ENCODE measurements around the gene MASP2. TPM values are rescaled to one million over a fixed set of nuclear protein-coding genes. Genes with fewer than 3 reads are reported as not detected.

The MASP2 gene
- total RNA-seq, 1 experiment from 2014 or later = 0.25 TPM

DNA sequence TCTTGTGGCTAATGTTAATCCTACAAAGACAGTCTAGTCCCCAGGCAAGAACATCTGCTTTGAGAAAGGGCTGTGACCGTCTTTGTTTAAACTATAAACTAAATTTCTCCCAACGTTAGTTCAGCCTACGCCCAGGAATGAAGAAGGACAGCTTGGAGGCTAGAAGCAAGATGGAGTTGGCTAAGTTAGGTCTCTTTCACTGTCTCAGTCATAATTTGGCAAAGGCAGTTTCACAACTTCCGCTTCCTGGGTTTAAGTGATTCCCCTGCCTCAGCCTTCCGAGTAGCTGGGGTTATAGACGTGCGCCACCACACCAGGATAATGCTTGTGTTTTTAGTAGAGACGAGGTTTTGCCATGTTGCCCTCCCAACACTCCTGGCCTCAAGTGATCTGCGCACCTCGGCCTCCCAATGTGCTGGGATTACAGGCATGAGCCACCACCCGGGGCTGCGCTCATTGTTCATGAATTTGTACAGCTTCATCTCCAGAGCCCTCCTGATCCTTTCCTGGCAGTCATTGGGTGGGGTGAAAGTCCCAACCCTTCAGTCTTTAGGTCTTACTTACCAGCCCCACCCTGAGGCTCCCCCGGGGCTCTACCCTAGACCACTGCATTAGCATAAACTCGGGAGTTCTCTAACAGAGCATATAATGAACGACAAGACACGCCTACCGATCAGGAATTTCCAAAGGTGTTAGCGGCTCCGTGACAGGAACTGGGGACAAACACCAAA, 4.9 kb upstream of the MASP2 start:
- no peak for ATAC-seq

More for the DNA sequence above, 4.9 kb upstream of the MASP2 start:
- no peak overlapping the region for H3K4me3 ChIP-seq (replicated peaks in 1 of 2; ENCODE audit: low read depth in 1 of 2, low read length in 2 of 2)
- peaks cover 8% of the 10 kb centered on the region; the same call in 1 of the 2 replicates for H3K79me2 ChIP-seq (ENCODE audit: insufficient read depth, low read length)
- ChIA-PET RAD21 (ENCODE audit: low non-redundant PET in 1 of 2, low total read pairs in 2 of 2, uncharacterized antibody in 2 of 2, unreplicated experiment in 2 of 2) (no interaction called here), POLR2A (no interaction called here), CTCF (interaction anchor here (1.6 kb wide), 1 partner anchor 14 kb away, joined by 8 read pairs; no protein-coding TSS in a partner anchor)
- H3K4me1 ChIP-seq (ENCODE audit: control insufficient read depth in 1 of 2, insufficient read depth in 2 of 2, low read length in 2 of 2) = no peaks in the 10 kb centered on the region
- no TSS peak for BruUV-seq (replicated peaks)
- no peak overlapping the region for H3K4me2 ChIP-seq (ENCODE audit: low read length)
- no peaks in the 10 kb centered on the region for H3K9me3 ChIP-seq (ENCODE audit: control insufficient read depth in 1 of 2, insufficient read depth in 1 of 2, low read depth in 1 of 2, low read length in 2 of 2)
- H3K27me3 ChIP-seq (ENCODE audit: insufficient read depth, low read length) = no peaks in the 10 kb centered on the region
- H3K27ac ChIP-seq (ENCODE audit: low read depth, low read length) = no peak overlapping the region
- intact Hi-C loops (cut with micrococcal nuclease) = no loop called here
- DNase-seq (ENCODE audit: low read depth, low spot score) = no peak
- H3K36me3 ChIP-seq (ENCODE audit: control insufficient read depth in 1 of 2, insufficient read depth in 2 of 2, low read length in 2 of 2) = peaks cover 2 to 12% of the 10 kb centered on the region in 2 experiments; a peak in 2 of 4 replicates
- TF ChIP-seq RAD21 (IDR thresholded peaks at IDR 0.05; ENCODE audit: low read depth) = no peak
- no peak for TF ChIP-seq YY1 (IDR thresholded peaks at IDR 0.05; ENCODE audit: extremely low read depth, insufficient replicate concordance, low read depth, low read length)
- no peak for TF ChIP-seq EGR1 (IDR thresholded peaks at IDR 0.05; ENCODE audit: low read depth)
- no peak for TF ChIP-seq JUND (IDR thresholded peaks at IDR 0.05)
- no peak for TF ChIP-seq EZH2phosphoT487 (IDR thresholded peaks at IDR 0.05; ENCODE audit: borderline replicate concordance)
- TF ChIP-seq ZBTB33 (IDR thresholded peaks at IDR 0.05; ENCODE audit: extremely low read depth, insufficient replicate concordance, low read length) = no peak
- no peak for TF ChIP-seq TCF7L2 (IDR thresholded peaks at IDR 0.05; ENCODE audit: borderline replicate concordance, extremely low read depth, insufficient read depth, insufficient read length)
- TF ChIP-seq, protein P1, sequence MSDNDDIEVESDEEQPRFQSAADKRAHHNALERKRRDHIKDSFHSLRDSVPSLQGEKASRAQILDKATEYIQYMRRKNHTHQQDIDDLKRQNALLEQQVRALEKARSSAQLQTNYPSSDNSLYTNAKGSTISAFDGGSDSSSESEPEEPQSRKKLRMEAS (IDR thresholded peaks at IDR 0.05) = no peak
- no peak for TF ChIP-seq POLR2A (IDR thresholded peaks at IDR 0.05; ENCODE audit: borderline replicate concordance, extremely low read depth, insufficient read depth, insufficient read length)
- TF ChIP-seq ZFX (IDR thresholded peaks at IDR 0.05) = no peak
- no peak for TF ChIP-seq SP1 (IDR thresholded peaks at IDR 0.05; ENCODE audit: low read depth)
- TF ChIP-seq CBX3 (IDR thresholded peaks at IDR 0.05; ENCODE audit: low read depth) = no peak
- TF ChIP-seq SIN3A (IDR thresholded peaks at IDR 0.05; ENCODE audit: low read depth) = no peak
- no peak for TF ChIP-seq CEBPB (IDR thresholded peaks at IDR 0.05; ENCODE audit: low read depth)
- TF ChIP-seq POLR2AphosphoS5 (IDR thresholded peaks at IDR 0.05; ENCODE audit: low read depth, low read length) = no peak
- no peak for TF ChIP-seq CTCF (IDR thresholded peaks at IDR 0.05 in 2 of 3, conservative IDR thresholded peaks at IDR 0.05 in 1 of 3; ENCODE audit: borderline replicate concordance in 1 of 3, insufficient read depth in 1 of 3, low read depth in 2 of 3, low read length in 2 of 3)
- TF ChIP-seq FOSL1 (IDR thresholded peaks at IDR 0.05; ENCODE audit: low read depth) = no peak
- TF ChIP-seq EZH2 (IDR thresholded peaks at IDR 0.05) = no peak
- no peak for TF ChIP-seq ATF3 (IDR thresholded peaks at IDR 0.05)
- TF ChIP-seq SRF (IDR thresholded peaks at IDR 0.05; ENCODE audit: low read depth) = no peak
- no peaks in the 10 kb centered on the region for H3K9me2 ChIP-seq (ENCODE audit: insufficient read depth)
- no peak overlapping the region for H2AFZ ChIP-seq (ENCODE audit: low read depth, low read length, poor library complexity, severe bottlenecking)
- no peak overlapping the region for H3K9ac ChIP-seq (ENCODE audit: low read length)
- H4K20me1 ChIP-seq (ENCODE audit: insufficient read depth) = no peaks in the 10 kb centered on the region
